HEK293T (cell line): Measurements from ENCODE around the gene GJD2.

Experiments
- CTCF ChIA-PET: fragments of 350-600 bp; formaldehyde crosslinking; extraction: SDS; loops from one replicate; lab custom pipeline; 2021; ENCODE audit warnings: antibody characterized with exemption, inconsistent platforms; lab: Yijun Ruan, JAX
- POLR2A ChIA-PET: fragments of 350-600 bp; formaldehyde crosslinking; extraction: SDS; loops from one replicate; lab custom pipeline; 2020; ENCODE audit warnings: antibody characterized with exemption, inconsistent platforms; lab: Yijun Ruan, JAX
- DNase-seq: peaks from one replicate; pipeline ENCODE4 v3.0.0; 2012; ENCODE audit warnings: mixed read lengths; ENCODE audit errors: extremely low spot score
- ARNT ChIP-seq: fragments of 450-650 bp; IDR thresholded peaks from 2 replicates; pipeline ENCODE4 v1.6.1; 2017; ENCODE audit warnings: mild to moderate bottlenecking
- BHLHE40 ChIP-seq: fragments of 450-650 bp; IDR thresholded peaks from 2 replicates; pipeline ENCODE4 v1.6.1; 2016; ENCODE audit warnings: mild to moderate bottlenecking, moderate library complexity, borderline replicate concordance
- CTBP1 ChIP-seq: fragments of 450-650 bp; IDR thresholded peaks from 2 replicates; pipeline ENCODE4 v1.6.1; 2016; ENCODE audit warnings: borderline replicate concordance
- ELF4 ChIP-seq: fragments of 450-650 bp; IDR thresholded peaks from 2 replicates; pipeline ENCODE4 v1.6.1; 2017; ENCODE audit warnings: antibody characterized with exemption
- FOXA1 ChIP-seq: fragments of 450-650 bp; IDR thresholded peaks from 2 replicates; pipeline ENCODE4 v1.6.1; 2016; ENCODE audit warnings: mild to moderate bottlenecking
- FOXK2 ChIP-seq: fragments of 450-650 bp; IDR thresholded peaks from 2 replicates; pipeline ENCODE4 v1.6.1; 2016; ENCODE audit warnings: mild to moderate bottlenecking
- FOXM1 ChIP-seq: fragments of 450-650 bp; IDR thresholded peaks from 2 replicates; pipeline ENCODE4 v1.6.1; 2017; ENCODE audit warnings: mild to moderate bottlenecking, borderline replicate concordance
- HDGF ChIP-seq: fragments of 450-650 bp; IDR thresholded peaks from 2 replicates; pipeline ENCODE4 v1.6.1; 2017; ENCODE audit warnings: antibody characterized with exemption, borderline replicate concordance
- L3MBTL2 ChIP-seq: fragments of 450-650 bp; conservative IDR thresholded peaks from 2 replicates; pipeline ENCODE4 v1.6.1; 2016; ENCODE audit warnings: mild to moderate bottlenecking
- LEF1 ChIP-seq: fragments of 450-650 bp; IDR thresholded peaks from 2 replicates; pipeline ENCODE4 v1.6.1; 2017; ENCODE audit warnings: mild to moderate bottlenecking, borderline replicate concordance
- NFRKB ChIP-seq: fragments of 450-650 bp; IDR thresholded peaks from 2 replicates; pipeline ENCODE4 v1.6.1; 2016; ENCODE audit warnings: mild to moderate bottlenecking, moderate library complexity
- SP1 ChIP-seq: fragments of 450-650 bp; IDR thresholded peaks from 2 replicates; pipeline ENCODE4 v1.6.1; 2017
- SUZ12 ChIP-seq: fragments of 450-650 bp; IDR thresholded peaks from 2 replicates; pipeline ENCODE4 v1.6.1; 2016; ENCODE audit warnings: mild to moderate bottlenecking
- TARDBP ChIP-seq: fragments of 450-650 bp; IDR thresholded peaks from 2 replicates; pipeline ENCODE4 v1.6.1; 2016
- ZNF384 ChIP-seq: fragments of 450-650 bp; IDR thresholded peaks from 2 replicates; pipeline ENCODE4 v1.6.1; 2016
- TF ChIP-seq, protein P1 (sequence below): fragments of 450-650 bp; IDR thresholded peaks from 2 replicates; pipeline ENCODE4 v1.6.1; 2016

GJD2 gene

DNA sequence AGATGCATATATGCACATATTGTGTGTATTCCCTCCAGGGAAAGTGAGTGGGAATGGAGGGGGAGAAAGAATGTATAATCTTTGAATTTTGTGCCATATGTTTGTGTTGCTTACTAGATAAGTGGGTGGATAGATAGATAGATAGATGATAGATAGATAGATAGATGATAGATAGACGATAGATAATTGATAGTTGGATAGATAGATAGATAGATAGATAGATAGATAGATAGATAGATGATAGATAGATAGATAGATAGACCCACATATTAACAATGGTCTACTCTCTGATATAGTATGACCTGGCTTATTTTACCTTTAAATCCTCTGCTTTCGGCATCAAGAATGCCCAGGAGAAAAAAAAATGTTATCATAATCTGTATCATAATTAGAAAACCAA is 21.2 kb downstream of the GJD2 start:
- CTCF ChIA-PET = no interaction called here
- TF ChIP-seq, protein P1, sequence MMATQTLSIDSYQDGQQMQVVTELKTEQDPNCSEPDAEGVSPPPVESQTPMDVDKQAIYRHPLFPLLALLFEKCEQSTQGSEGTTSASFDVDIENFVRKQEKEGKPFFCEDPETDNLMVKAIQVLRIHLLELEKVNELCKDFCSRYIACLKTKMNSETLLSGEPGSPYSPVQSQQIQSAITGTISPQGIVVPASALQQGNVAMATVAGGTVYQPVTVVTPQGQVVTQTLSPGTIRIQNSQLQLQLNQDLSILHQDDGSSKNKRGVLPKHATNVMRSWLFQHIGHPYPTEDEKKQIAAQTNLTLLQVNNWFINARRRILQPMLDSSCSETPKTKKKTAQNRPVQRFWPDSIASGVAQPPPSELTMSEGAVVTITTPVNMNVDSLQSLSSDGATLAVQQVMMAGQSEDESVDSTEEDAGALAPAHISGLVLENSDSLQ = no peak
- DNase-seq = no peak
- POLR2A ChIA-PET = no interaction called here

DNA sequence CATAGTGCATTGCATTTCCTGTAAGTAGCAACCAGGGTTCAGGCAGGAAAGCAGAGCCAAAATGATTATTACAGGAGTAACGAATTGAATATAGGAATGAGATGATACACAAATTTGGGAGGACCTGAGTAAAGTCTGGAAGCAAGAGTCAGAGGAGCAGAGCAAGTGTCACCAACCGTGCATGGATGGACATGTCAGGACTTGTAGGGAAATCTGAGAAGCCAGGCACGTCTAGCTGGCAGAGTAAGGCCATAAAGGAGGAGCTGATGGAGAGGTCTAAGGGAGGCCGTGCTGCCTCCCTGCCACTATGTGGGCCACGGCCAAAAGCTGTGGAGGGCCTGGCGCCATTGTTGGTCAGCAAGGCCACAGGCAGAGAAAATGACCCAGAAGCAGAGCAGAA is 22.4 kb downstream of the GJD2 start:
- DNase-seq = no peak
- TF ChIP-seq SP1 (no peak), BHLHE40 (no peak), SUZ12 (no peak), ELF4 (no peak), NFRKB (no peak), ZNF384 (no peak), L3MBTL2 (no peak), FOXM1 (no peak), TARDBP (no peak), FOXK2 (no peak), CTBP1 (no peak)
- CTCF ChIA-PET = no interaction called here
- POLR2A ChIA-PET = no interaction called here

DNA sequence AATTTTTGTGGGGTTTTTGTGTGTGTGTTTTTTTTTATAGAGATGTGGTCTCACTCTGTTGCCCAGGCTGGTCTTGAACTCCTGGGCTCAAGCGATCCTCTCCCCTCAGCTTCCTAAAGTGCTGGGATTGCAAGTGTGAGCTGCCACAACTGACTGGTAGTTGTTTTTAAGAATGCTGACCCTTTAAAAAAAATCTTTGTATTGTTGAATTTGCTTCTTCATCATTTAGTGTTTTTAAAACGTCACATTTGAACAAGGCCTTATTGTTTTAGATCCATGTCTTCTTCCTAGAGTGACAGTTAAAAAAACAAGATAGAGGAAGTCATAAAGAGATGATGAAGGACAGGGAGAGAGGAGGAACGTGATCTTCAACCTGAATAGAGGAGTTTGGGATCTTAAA is 24.1 kb downstream of the GJD2 start:
- no peak for DNase-seq
- CTCF ChIA-PET = no interaction called here
- POLR2A ChIA-PET = no interaction called here
- TF ChIP-seq TARDBP (no peak), CTBP1 (no peak), HDGF (no peak), FOXM1 (no peak), FOXK2 (no peak), L3MBTL2 (no peak), NFRKB (no peak), ARNT (no peak)

DNA sequence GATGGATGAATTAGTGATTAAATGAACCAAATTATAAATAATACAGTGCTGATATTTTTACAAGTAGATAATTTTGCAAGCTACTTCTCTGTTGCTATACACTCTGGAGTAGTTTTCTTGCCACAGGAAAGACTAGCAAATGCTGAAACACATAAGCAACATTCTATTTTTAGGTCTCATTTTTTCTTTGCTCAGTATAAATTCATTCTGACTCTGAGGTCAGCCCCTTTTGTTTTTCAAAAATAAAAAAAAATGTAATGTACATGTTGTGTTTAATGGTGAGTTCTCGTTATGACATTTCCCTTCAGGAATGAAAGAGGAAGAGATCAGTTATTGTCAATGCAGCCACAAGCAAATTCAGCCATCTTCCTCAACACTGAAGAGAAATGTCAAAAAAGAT is 24.9 kb downstream of the GJD2 start:
- POLR2A ChIA-PET = no interaction called here
- no peak for DNase-seq
- TF ChIP-seq ARNT (no peak), NFRKB (no peak), L3MBTL2 (no peak), FOXA1 (no peak), SUZ12 (no peak), BHLHE40 (no peak), TARDBP (no peak), HDGF (no peak), FOXK2 (no peak), ZNF384 (no peak), CTBP1 (no peak)
- CTCF ChIA-PET = no interaction called here

DNA sequence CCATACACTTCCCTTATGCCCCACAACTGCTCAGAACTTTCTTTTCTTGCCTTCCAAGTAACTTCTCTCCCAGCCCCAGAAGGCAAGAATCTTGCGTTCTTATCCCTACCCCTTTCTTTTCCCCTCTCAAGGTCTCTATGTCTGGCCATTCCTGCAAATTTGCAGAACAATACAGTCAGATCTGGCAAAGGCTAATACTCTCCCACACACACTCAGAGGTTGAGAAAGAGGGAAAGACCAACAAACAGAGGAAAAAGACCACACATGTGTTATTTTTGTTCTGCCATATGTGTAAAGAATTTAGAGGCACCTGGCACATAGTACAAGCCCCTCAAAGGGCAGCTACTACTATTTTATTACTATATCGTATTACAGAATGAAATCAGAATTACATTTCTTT is 25.7 kb downstream of the GJD2 start:
- CTCF ChIA-PET = no interaction called here
- DNase-seq = no peak

DNA sequence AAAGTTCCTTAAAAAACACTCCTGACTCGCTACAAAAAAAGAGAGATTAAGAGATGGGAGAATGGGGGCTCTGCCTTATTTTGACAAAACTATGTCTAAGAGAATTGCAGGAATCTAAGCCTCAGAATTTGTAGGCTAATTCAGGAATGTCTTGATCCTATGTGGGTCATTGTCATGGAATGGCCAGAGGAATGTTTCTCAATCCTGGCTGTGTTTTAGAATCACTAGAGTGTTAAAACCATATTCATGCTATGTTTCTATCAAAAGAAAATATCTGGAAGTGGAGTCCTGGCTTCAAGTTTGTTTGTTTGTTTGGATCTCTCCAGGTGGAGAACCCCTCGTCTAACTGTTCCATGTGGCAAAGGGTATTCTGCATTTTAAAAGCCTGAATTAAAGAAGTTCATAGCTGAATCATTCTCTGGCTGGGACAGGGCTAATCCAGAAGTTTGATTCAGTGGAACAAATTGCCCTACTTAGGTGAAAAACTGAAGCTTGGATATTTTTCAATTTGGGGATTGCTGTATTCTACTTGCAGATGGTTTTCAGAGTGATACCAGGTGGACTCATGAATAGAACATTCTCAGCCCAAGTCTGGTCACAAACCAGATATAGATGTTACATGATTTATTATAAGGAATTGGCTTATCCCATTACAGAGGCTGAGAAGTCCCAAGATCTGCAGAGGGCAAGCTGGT is 28.2 kb downstream of the GJD2 start:
- ChIA-PET CTCF (no interaction called here), POLR2A (no interaction called here)
- TF ChIP-seq, protein P1 = no peak
- TF ChIP-seq BHLHE40 = no peak
- no peak for TF ChIP-seq FOXA1
- no peak for TF ChIP-seq ARNT
- TF ChIP-seq ZNF384 = no peak
- no peak for TF ChIP-seq FOXK2
- no peak for TF ChIP-seq SP1
- no peak for TF ChIP-seq NFRKB
- no peak for TF ChIP-seq L3MBTL2
- TF ChIP-seq ELF4 = no peak
- TF ChIP-seq HDGF = no peak
- TF ChIP-seq CTBP1 = no peak
- TF ChIP-seq SUZ12 = no peak
- TF ChIP-seq TARDBP = no peak
- TF ChIP-seq FOXM1 = no peak
- TF ChIP-seq LEF1 = no peak
- DNase-seq = no peak

More for the DNA sequence above, 25.7 kb downstream of the GJD2 start:
- POLR2A ChIA-PET = no interaction called here
- TF ChIP-seq, protein P1 = no peak
- no peak for TF ChIP-seq SUZ12
- no peak for TF ChIP-seq FOXM1
- TF ChIP-seq CTBP1 = no peak
- no peak for TF ChIP-seq SP1
- no peak for TF ChIP-seq ELF4
- no peak for TF ChIP-seq ZNF384
- no peak for TF ChIP-seq FOXA1
- no peak for TF ChIP-seq L3MBTL2
- no peak for TF ChIP-seq FOXK2
- TF ChIP-seq HDGF = no peak
- TF ChIP-seq TARDBP = no peak
- TF ChIP-seq ARNT = no peak
- no peak for TF ChIP-seq NFRKB
- no peak for TF ChIP-seq LEF1
- no peak for TF ChIP-seq BHLHE40
